GM06990 (cell line): ENCODE measurements around the gene QKI.

Experiments used
- DNase-seq: peaks from one replicate; pipeline ENCODE4 v3.0.0-alpha.2; 2011; ENCODE audit not compliant: insufficient read length; ENCODE audit errors: extremely low read depth
- H3K27me3 ChIP-seq: replicated peaks from 2 replicates; pipeline ENCODE4 v1.6.0; 2011; ENCODE audit warnings: low read length; ENCODE audit not compliant: control insufficient read depth, insufficient read depth
- H3K36me3 ChIP-seq: 2 replicates; pipeline ENCODE4 v1.5.1; 2011; ENCODE audit warnings: low read length; ENCODE audit not compliant: control insufficient read depth, insufficient read depth
- H3K4me3 ChIP-seq: replicated peaks from 2 replicates; pipeline ENCODE4 v1.5.1; 2011; ENCODE audit warnings: low read depth, mild to moderate bottlenecking, control low read depth, low read length
- TF ChIP-seq, protein P1 (sequence below): IDR thresholded peaks from 2 replicates; pipeline ENCODE4 v1.5.1; 2011; ENCODE audit warnings: low read length, control low read depth, mild to moderate bottlenecking, inconsistent platforms; ENCODE audit not compliant: insufficient read depth, poor library complexity, severe bottlenecking

Gene QKI

DNA sequence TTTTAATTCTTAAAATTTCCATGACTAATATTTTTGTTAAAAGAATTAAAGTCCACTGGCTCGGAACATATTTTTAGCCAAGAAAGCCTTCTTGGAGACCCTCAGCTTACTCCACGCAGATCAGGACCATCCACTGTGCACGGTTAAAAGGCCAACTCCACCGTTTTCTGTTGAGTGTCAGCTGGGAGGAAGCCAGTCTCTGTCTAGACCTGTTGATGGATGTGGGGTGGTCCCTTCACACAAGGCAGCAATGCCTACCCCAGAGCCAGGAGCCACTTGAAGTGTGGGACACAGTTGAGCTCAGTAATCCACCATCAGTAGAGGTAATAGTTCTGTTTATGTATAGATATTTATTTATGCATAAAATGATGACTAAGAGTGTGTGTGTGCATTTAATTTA, 19.9 kb upstream of the QKI start:
- no peaks in the 10 kb centered on the region for H3K27me3 ChIP-seq
- no peak for DNase-seq
- H3K36me3 ChIP-seq, result no peaks in the 10 kb centered on the region
- TF ChIP-seq, protein P1, sequence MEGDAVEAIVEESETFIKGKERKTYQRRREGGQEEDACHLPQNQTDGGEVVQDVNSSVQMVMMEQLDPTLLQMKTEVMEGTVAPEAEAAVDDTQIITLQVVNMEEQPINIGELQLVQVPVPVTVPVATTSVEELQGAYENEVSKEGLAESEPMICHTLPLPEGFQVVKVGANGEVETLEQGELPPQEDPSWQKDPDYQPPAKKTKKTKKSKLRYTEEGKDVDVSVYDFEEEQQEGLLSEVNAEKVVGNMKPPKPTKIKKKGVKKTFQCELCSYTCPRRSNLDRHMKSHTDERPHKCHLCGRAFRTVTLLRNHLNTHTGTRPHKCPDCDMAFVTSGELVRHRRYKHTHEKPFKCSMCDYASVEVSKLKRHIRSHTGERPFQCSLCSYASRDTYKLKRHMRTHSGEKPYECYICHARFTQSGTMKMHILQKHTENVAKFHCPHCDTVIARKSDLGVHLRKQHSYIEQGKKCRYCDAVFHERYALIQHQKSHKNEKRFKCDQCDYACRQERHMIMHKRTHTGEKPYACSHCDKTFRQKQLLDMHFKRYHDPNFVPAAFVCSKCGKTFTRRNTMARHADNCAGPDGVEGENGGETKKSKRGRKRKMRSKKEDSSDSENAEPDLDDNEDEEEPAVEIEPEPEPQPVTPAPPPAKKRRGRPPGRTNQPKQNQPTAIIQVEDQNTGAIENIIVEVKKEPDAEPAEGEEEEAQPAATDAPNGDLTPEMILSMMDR, result no peak
- no peak overlapping the region for H3K4me3 ChIP-seq

DNA sequence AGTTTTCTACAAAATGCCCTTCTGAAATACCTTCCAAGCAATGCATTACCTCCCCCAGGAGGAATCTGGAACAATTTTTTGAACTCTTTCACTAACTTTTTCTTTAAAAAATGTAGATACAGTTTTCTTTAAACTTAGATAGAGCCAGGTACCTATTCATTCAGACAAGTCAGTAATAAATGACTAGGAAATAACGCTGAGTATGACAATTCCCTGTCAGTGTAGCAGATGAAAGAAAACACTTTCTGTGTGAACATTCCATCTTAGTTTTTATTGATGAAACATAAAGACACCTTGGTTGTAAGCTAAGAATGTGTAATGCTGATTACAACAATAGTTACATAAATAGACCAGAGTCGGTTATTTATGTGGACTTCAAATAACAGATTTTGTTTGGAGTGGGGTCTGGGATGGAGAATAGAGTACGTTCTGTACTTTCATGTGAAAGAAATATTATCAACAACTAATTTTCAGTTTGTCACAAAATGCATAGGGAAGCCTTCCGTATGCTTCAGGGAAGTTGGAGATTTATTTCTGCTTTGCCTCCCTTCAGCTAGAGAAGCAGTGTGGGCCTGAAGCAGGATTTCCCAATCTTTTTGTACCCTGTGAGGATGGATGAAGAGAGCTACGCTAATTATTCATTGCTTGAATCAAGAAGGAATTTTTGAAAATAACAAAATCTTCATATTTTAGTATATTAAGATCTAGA, 19.2 kb upstream of the QKI start:
- Histone ChIP-seq H3K36me3 (no peaks in the 10 kb centered on the region), H3K27me3 (no peaks in the 10 kb centered on the region), H3K4me3 (no peak overlapping the region)
- DNase-seq, result no peak
- TF ChIP-seq, protein P1, result no peak

DNA sequence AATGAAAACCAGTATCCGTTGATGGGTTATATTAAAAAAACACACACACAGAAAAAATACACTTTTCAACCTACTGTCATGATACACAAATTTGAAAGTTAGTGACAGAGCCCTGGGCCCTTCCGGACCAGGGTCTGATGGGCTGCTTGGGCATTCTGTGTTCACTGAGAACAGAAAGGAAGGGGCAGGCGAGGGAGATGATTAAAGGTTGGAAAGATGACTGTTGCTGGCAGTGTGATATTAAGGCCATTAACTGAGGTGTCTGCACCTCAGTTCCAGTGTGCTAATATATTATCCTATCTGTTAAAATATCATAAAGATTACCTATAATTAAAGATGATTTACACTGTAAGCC, 18.7 kb upstream of the QKI start:
- H3K36me3 ChIP-seq, result no peaks in the 10 kb centered on the region
- no peak overlapping the region for H3K4me3 ChIP-seq
- TF ChIP-seq, protein P1, result no peak
- H3K27me3 ChIP-seq, result no peaks in the 10 kb centered on the region
- DNase-seq, result no peak

DNA sequence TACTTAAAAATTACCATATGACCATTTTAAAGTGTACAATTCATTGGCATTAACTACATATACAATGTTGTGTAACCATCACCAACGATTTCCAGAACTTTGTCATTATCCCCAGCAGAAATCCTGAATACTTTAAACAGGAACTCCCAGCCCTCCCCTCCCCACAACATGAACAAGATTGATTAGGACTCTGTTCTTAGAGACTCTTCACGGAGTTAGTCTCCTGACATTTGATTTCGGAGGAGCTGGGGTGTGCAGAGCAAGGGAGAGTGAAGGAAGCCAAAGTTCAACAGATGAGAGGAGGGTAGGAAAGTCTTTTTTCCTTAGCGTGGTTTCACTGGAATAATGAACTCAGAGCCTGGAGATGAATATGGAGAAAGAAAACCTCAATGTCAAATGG, 17.2 kb upstream of the QKI start:
- TF ChIP-seq, protein P1, result no peak
- Histone ChIP-seq H3K36me3 (no peaks in the 10 kb centered on the region), H3K27me3 (no peaks in the 10 kb centered on the region), H3K4me3 (no peak overlapping the region)
- DNase-seq, result no peak

DNA sequence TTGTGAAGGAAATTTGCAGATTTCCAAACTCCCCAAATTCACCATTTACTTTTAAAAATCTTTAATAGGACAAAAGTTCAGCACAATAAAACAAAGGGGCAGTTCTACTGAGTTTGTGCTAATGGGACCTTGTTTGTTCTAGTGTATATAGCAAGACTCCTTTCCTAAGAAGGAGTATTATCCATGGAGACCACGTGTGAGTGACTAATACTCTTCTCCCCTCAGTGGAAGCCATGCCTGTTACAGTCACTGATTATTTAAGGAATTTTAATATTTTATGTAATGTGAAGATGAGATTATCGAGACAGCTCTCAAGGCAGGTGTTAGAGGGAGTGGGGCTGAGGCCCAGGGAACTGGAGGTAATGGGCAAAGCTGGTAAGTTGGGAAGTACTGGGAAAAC, 16.4 kb upstream of the QKI start:
- Histone ChIP-seq H3K4me3 (no peak overlapping the region), H3K36me3 (no peaks in the 10 kb centered on the region), H3K27me3 (no peaks in the 10 kb centered on the region)
- DNase-seq, result no peak
- TF ChIP-seq, protein P1, result no peak

DNA sequence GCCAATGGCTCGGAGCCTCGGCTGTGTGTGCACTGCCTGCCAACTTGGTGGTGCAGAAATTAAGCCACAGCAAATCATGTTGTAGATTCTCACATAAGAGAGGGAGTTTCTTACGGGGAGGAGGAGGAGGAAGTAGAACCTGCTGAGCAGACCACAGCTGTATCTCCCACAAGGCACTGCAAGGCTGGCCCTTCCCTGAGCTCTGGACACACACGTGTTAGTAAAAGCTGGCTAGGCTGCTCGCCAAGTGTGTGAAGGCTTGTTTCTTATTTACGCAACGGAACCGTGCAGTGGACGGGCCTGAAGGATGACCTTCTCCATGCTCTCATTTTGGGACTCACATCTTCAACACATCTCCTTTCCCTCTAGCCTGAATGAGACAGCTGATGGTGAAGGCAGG, 15.7 kb upstream of the QKI start:
- no peak overlapping the region for H3K4me3 ChIP-seq
- no peaks in the 10 kb centered on the region for H3K36me3 ChIP-seq
- no peak for DNase-seq
- no peaks in the 10 kb centered on the region for H3K27me3 ChIP-seq
- TF ChIP-seq, protein P1, result no peak
